Activated naive CD8-positive, alpha-beta T cell treated with anti-CD3 and anti-CD28 coated beads, Interleukin-2, amount 50 U/mL, for 24 hours (primary cell): ENCODE measurements around the gene ACOT6.
"Not testable (repeated sequence)": the region's sequence is repeated elsewhere in the genome, so short reads cannot be mapped to it uniquely, and the experiment has no call there.

Source experiments
- ATAC-seq: fragments of 150-1000 bp; cut with Tn5 transposase; one replicate; pipeline ENCODE4 v1.10.0; 2021
- DNase-seq: peaks from one replicate; pipeline ENCODE4 v3.0.0; 2021
- H3K27ac Mint-ChIP-seq: one replicate; pipeline ENCODE4 v1.8.0; 2021; ENCODE audit warnings: mild to moderate bottlenecking, mixed read lengths
- H3K27me3 Mint-ChIP-seq: one replicate; pipeline ENCODE4 v1.8.0; 2021; ENCODE audit warnings: mixed read lengths
- H3K36me3 Mint-ChIP-seq: one replicate; pipeline ENCODE4 v1.8.0; 2021; ENCODE audit warnings: low read depth, mixed read lengths
- H3K4me1 Mint-ChIP-seq: one replicate; pipeline ENCODE4 v1.8.0; 2021; ENCODE audit warnings: mixed read lengths
- H3K4me3 Mint-ChIP-seq: one replicate; pipeline ENCODE4 v1.8.0; 2021; ENCODE audit warnings: mild to moderate bottlenecking, moderate library complexity, mixed read lengths
- H3K9me3 Mint-ChIP-seq: one replicate; pipeline ENCODE4 v1.8.0; 2021; ENCODE audit warnings: mixed read lengths

The ACOT6 gene

GRCh38 chr14:73651005-73651404 is 38.7 kb downstream of the ACOT6 start:
- no peak for DNase-seq
- Mint-ChIP-seq H3K4me1 (peaks cover under 1% of the 10 kb centered on the region), H3K36me3 (peaks cover 8% of the 10 kb centered on the region), H3K9me3 (no peaks in the 10 kb centered on the region), H3K27me3 (no peaks in the 10 kb centered on the region), H3K4me3 (no peak overlapping the region), H3K27ac (no peak overlapping the region)
- ATAC-seq = no peak

GRCh38 chr14:73655851-73656250 is 43.5 kb downstream of the ACOT6 start:
- no peaks in the 10 kb centered on the region for H3K9me3 Mint-ChIP-seq
- DNase-seq (no peak), ATAC-seq (no peak)
- H3K36me3 Mint-ChIP-seq = peaks cover 8% of the 10 kb centered on the region
- no peaks in the 10 kb centered on the region for H3K27me3 Mint-ChIP-seq
- H3K4me1 Mint-ChIP-seq = no peaks in the 10 kb centered on the region
- H3K27ac Mint-ChIP-seq = no peak overlapping the region
- H3K4me3 Mint-ChIP-seq = no peak overlapping the region

- not testable (repeated sequence) for H3K27ac Mint-ChIP-seq, H3K4me1 Mint-ChIP-seq, H3K27me3 Mint-ChIP-seq, H3K4me3 Mint-ChIP-seq, ATAC-seq, DNase-seq, H3K9me3 Mint-ChIP-seq, H3K36me3 Mint-ChIP-seq
Measured at GRCh38 chr14:73659202-73659601, 46.9 kb downstream of the ACOT6 start.

DNA sequence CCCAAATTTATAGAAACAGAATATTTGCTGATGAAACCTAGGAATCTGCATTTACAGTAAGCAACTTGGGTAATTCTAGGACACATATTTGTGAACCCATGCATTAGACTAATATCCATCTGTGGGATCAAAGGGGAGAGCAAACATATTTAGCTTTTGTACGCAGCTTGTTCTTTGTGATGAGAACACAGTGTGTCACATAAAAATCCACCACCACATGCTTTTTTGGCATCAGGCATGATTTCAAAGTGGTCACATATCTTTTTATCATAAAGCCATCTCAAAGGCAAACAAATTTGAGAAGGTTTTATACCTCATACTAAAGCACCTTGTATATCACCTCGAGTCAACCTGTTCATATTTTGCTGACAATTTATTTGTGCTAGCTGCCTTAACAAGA is 48.2 kb downstream of the ACOT6 start:
- peaks cover 4% of the 10 kb centered on the region for H3K36me3 Mint-ChIP-seq
- H3K27ac Mint-ChIP-seq = no peak overlapping the region
- H3K4me1 Mint-ChIP-seq = no peaks in the 10 kb centered on the region
- H3K9me3 Mint-ChIP-seq = no peaks in the 10 kb centered on the region
- DNase-seq = no peak
- H3K4me3 Mint-ChIP-seq = no peak overlapping the region
- no peaks in the 10 kb centered on the region for H3K27me3 Mint-ChIP-seq
- no peak for ATAC-seq

GRCh38 chr14:73661872-73662271 is 49.6 kb downstream of the ACOT6 start:
- peaks cover 4% of the 10 kb centered on the region for H3K36me3 Mint-ChIP-seq
- H3K4me1 Mint-ChIP-seq = no peaks in the 10 kb centered on the region
- H3K27ac Mint-ChIP-seq = no peak overlapping the region
- H3K27me3 Mint-ChIP-seq = no peaks in the 10 kb centered on the region
- no peaks in the 10 kb centered on the region for H3K9me3 Mint-ChIP-seq
- no peak for ATAC-seq
- DNase-seq = no peak
- H3K4me3 Mint-ChIP-seq = no peak overlapping the region

GRCh38 chr14:73662487-73662943 is 50.2 kb downstream of the ACOT6 start:
- Mint-ChIP-seq H3K27me3 (no peaks in the 10 kb centered on the region), H3K27ac (no peak overlapping the region), H3K36me3 (peaks cover 4% of the 10 kb centered on the region), H3K4me1 (no peaks in the 10 kb centered on the region), H3K4me3 (no peak overlapping the region), H3K9me3 (no peaks in the 10 kb centered on the region)
- no peak for DNase-seq
- no peak for ATAC-seq

- Mint-ChIP-seq H3K4me1 (no peaks in the 10 kb centered on the region), H3K27me3 (no peaks in the 10 kb centered on the region), H3K36me3 (peaks cover 4% of the 10 kb centered on the region), H3K9me3 (no peaks in the 10 kb centered on the region), H3K4me3 (no peak overlapping the region), H3K27ac (no peak overlapping the region)
- DNase-seq (no peak), ATAC-seq (no peak)
Measured at GRCh38 chr14:73663548-73664212, 51.4 kb downstream of the ACOT6 start.

DNA sequence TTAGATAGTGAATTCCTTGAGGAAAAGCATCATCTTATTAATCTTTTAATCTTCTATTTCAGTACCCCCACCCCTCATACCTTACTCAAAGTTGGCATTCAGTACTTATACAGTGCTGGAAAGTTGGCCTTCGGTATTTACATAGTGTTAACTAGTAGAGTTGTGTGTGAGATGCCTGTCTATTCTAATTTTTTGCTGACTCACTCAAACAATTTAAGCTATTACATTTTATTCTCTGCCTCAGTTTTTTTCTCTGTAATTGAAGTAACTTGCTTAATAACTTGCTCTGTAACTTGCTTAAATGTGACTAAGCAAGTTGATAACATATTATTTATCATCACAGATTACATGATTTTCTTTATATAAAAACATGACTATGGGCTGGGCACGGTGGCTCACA is 52.8 kb downstream of the ACOT6 start:
- no peak overlapping the region for H3K4me3 Mint-ChIP-seq
- DNase-seq = no peak
- H3K4me1 Mint-ChIP-seq = no peaks in the 10 kb centered on the region
- ATAC-seq = no peak
- H3K9me3 Mint-ChIP-seq = no peaks in the 10 kb centered on the region
- H3K36me3 Mint-ChIP-seq = peaks cover 4% of the 10 kb centered on the region
- no peaks in the 10 kb centered on the region for H3K27me3 Mint-ChIP-seq
- no peak overlapping the region for H3K27ac Mint-ChIP-seq

GRCh38 chr14:73666583-73666982 is 54.3 kb downstream of the ACOT6 start:
- no peaks in the 10 kb centered on the region for H3K27me3 Mint-ChIP-seq
- no peak for ATAC-seq
- no peak overlapping the region for H3K27ac Mint-ChIP-seq

GRCh38 chr14:73667854-73668253 is 55.5 kb downstream of the ACOT6 start:
- H3K27me3 Mint-ChIP-seq = no peaks in the 10 kb centered on the region
- ATAC-seq (no peak), DNase-seq (no peak)
- H3K27ac Mint-ChIP-seq = no peak overlapping the region
- peaks cover 3% of the 10 kb centered on the region for H3K36me3 Mint-ChIP-seq
- H3K4me3 Mint-ChIP-seq = no peak overlapping the region
- no peaks in the 10 kb centered on the region for H3K4me1 Mint-ChIP-seq
- no peaks in the 10 kb centered on the region for H3K9me3 Mint-ChIP-seq

More at GRCh38 chr14:73666583-73666982, 54.3 kb downstream of the ACOT6 start:
- no peak for DNase-seq
- H3K9me3 Mint-ChIP-seq = no peaks in the 10 kb centered on the region
- no peaks in the 10 kb centered on the region for H3K4me1 Mint-ChIP-seq
- no peak overlapping the region for H3K4me3 Mint-ChIP-seq
- H3K36me3 Mint-ChIP-seq = peaks cover 4% of the 10 kb centered on the region
